SK-N-SH (cell line): ENCODE measurements around the gene LMTK2. TPM values are rescaled to one million over a fixed set of nuclear protein-coding genes. Genes with fewer than 3 reads are reported as not detected.

Experiments
- CTCF ChIA-PET: fragments of 300-600, 350-600 bp; formaldehyde crosslinking; extraction: SDS; loops from one replicate; lab custom pipeline; 2021; lab: Yijun Ruan, JAX
- POLR2A ChIA-PET: fragments of 350-600 bp; sonication (Branson Sonifier 250); formaldehyde crosslinking; extraction: SDS; loops from one replicate; lab custom pipeline; 2020; ENCODE audit warnings: antibody characterized with exemption, inconsistent platforms; lab: Yijun Ruan, JAX
- DNase-seq: peaks from one replicate; pipeline ENCODE4 v3.0.0; 2012
- H2AFZ ChIP-seq: fragments of 200-600 bp; sonication (generic); 2 replicates; pipeline ENCODE4 v1.8.1; 2016; ENCODE audit warnings: antibody characterized with exemption, mild to moderate bottlenecking, low read depth
- H3F3A ChIP-seq: fragments of 200-600 bp; sonication (generic); replicated peaks from 2 replicates; pipeline ENCODE3; 2016; ENCODE audit warnings: antibody characterized with exemption, mild to moderate bottlenecking; ENCODE audit not compliant: insufficient read depth
- H3K27ac ChIP-seq, 2 experiments: fragments of 200-500 bp in 1 of 2; fragments of 200-600 bp in 1 of 2; sonication (Bioruptor generic) in 1 of 2; sonication (generic), shearing (Covaris generic) in 1 of 2; 2 replicates each; pipeline versions ENCODE4 v1.5.1 to v1.6.1; 2014 to 2016; ENCODE audit warnings: low read depth in 2 of 2, inconsistent platforms in 1 of 2, low read length in 1 of 2, mild to moderate bottlenecking in 1 of 2, mixed read lengths in 1 of 2
- H3K27me3 ChIP-seq: fragments of 200-600 bp; sonication (generic), shearing (Covaris generic); 2 replicates; pipeline ENCODE4 v1.6.1; 2016; ENCODE audit warnings: mixed run types; ENCODE audit not compliant: insufficient read depth
- H3K36me3 ChIP-seq, 2 experiments: fragments of 200-500 bp in 1 of 2; fragments of 200-600 bp in 1 of 2; sonication (Bioruptor generic) in 1 of 2; sonication (generic) in 1 of 2; replicated peaks in 1 of 2; 2 replicates each; pipeline versions ENCODE3 to v1.5.1; 2014 to 2016; ENCODE audit warnings: low read length in 1 of 2, mild to moderate bottlenecking in 1 of 2; ENCODE audit not compliant: insufficient read depth in 2 of 2, control insufficient read depth in 1 of 2
- H3K4me1 ChIP-seq, 2 experiments: fragments of 200-500 bp in 1 of 2; fragments of 200-600 bp in 1 of 2; sonication (Bioruptor generic) in 1 of 2; sonication (generic), shearing (Covaris generic) in 1 of 2; 2 replicates each; pipeline versions ENCODE4 v1.5.1 to v1.6.1; 2014 to 2016; ENCODE audit warnings: low read depth in 1 of 2, low read length in 1 of 2, mixed run types in 1 of 2; ENCODE audit not compliant: insufficient read depth in 2 of 2, control insufficient read depth in 1 of 2
- H3K4me2 ChIP-seq: fragments of 200-600 bp; sonication (generic), shearing (Covaris generic); 2 replicates; pipeline ENCODE4 v1.6.1; 2017; ENCODE audit warnings: mixed run types
- H3K4me3 ChIP-seq, 2 experiments: fragments of 200-500 bp in 1 of 2; fragments of 200-600 bp in 1 of 2; sonication (Bioruptor generic) in 1 of 2; sonication (generic), shearing (Covaris generic) in 1 of 2; 2 replicates each; pipeline versions ENCODE4 v1.5.1 to v1.8.1; 2014 to 2016; ENCODE audit warnings: low read depth in 2 of 2, inconsistent platforms in 1 of 2, low read length in 1 of 2, mild to moderate bottlenecking in 1 of 2, mixed read lengths in 1 of 2, moderate library complexity in 1 of 2
- H3K79me2 ChIP-seq: fragments of 200-600 bp; sonication (generic); 2 replicates; pipeline ENCODE4 v1.8.1; 2017; ENCODE audit warnings: mild to moderate bottlenecking; ENCODE audit not compliant: insufficient read depth
- H3K9ac ChIP-seq: fragments of 200-600 bp; sonication (generic); 2 replicates; pipeline ENCODE4 v1.6.1; 2017; ENCODE audit warnings: mixed run types
- H3K9me2 ChIP-seq: fragments of 200-600 bp; sonication (generic); 2 replicates; pipeline ENCODE4 v1.6.1; 2017; ENCODE audit warnings: mixed run types
- H3K9me3 ChIP-seq: fragments of 200-600 bp; sonication (generic); 2 replicates; pipeline ENCODE4 v1.6.1; 2017; ENCODE audit warnings: mixed run types, mild to moderate bottlenecking, moderate library complexity
- H4K20me1 ChIP-seq: fragments of 200-600 bp; sonication (generic); 2 replicates; pipeline ENCODE4 v1.6.1; 2017; ENCODE audit warnings: mild to moderate bottlenecking, mixed run types; ENCODE audit not compliant: insufficient read depth
- CHD2 ChIP-seq: fragments of 150-350 bp; IDR thresholded peaks from 2 replicates; pipeline ENCODE4 v1.6.1; 2018; ENCODE audit warnings: low read length; ENCODE audit not compliant: partially characterized antibody
- CTCF ChIP-seq: fragments of 200-600 bp; sonication (generic); IDR thresholded peaks from 2 replicates; pipeline ENCODE4 v1.6.1; 2017; ENCODE audit warnings: antibody characterized with exemption, mild to moderate bottlenecking, moderate library complexity
- ELF1 ChIP-seq: IDR thresholded peaks from 2 replicates; pipeline ENCODE4 v1.4.0; 2012
- EZH2phosphoT487 ChIP-seq: fragments of 200-600 bp; sonication (generic); IDR thresholded peaks from 2 replicates; pipeline ENCODE4 v1.6.1; 2017; ENCODE audit warnings: low read depth, mixed run types, mild to moderate bottlenecking, antibody characterized with exemption, moderate library complexity, borderline replicate concordance
- FOSL2 ChIP-seq: IDR thresholded peaks from 2 replicates; pipeline ENCODE4 v1.4.0; 2012; ENCODE audit warnings: low read depth, mild to moderate bottlenecking, moderate library complexity, borderline replicate concordance
- FOXM1 ChIP-seq: IDR thresholded peaks from 2 replicates; pipeline ENCODE4 v1.4.0; 2012; ENCODE audit warnings: low read depth, mild to moderate bottlenecking
- GATA2 ChIP-seq: sonication (generic); formaldehyde crosslinking; IDR thresholded peaks from 2 replicates; pipeline ENCODE4 v1.5.0; 2020; ENCODE audit warnings: mild to moderate bottlenecking, missing genetic modification reagents
- JUND ChIP-seq: IDR thresholded peaks from 2 replicates; pipeline ENCODE4 v1.4.0; 2012
- MAX ChIP-seq: IDR thresholded peaks from 2 replicates; pipeline ENCODE4 v1.4.0; 2012; ENCODE audit warnings: low read depth
- MEF2A ChIP-seq: IDR thresholded peaks from 2 replicates; pipeline ENCODE4 v1.4.0; 2012; ENCODE audit warnings: low read depth, borderline replicate concordance
- MXI1 ChIP-seq: IDR thresholded peaks from 2 replicates; pipeline ENCODE4 v1.6.1; 2012; ENCODE audit warnings: mild to moderate bottlenecking, low read depth, low read length, improper control_type of control experiment
- NFIC ChIP-seq: IDR thresholded peaks from 2 replicates; pipeline ENCODE4 v1.4.0; 2012; ENCODE audit warnings: borderline replicate concordance
- RAD21 ChIP-seq: IDR thresholded peaks from 2 replicates; pipeline ENCODE4 v1.6.1; 2012; ENCODE audit warnings: mild to moderate bottlenecking, low read length
- RCOR1 ChIP-seq: fragments of 150-350 bp; IDR thresholded peaks from 2 replicates; pipeline ENCODE4 v1.6.1; 2017; ENCODE audit warnings: antibody characterized with exemption, low read length
- RXRA ChIP-seq: IDR thresholded peaks from 2 replicates; pipeline ENCODE4 v1.4.0; 2012; ENCODE audit warnings: low read depth, mild to moderate bottlenecking, borderline replicate concordance
- SIN3A ChIP-seq: IDR thresholded peaks from 2 replicates; pipeline ENCODE4 v1.6.1; 2012; ENCODE audit warnings: low read depth, mild to moderate bottlenecking, low read length, moderate library complexity, borderline replicate concordance
- SMC3 ChIP-seq: IDR thresholded peaks from 2 replicates; pipeline ENCODE4 v1.6.1; 2012; ENCODE audit warnings: low read depth, low read length, improper control_type of control experiment
- TEAD4 ChIP-seq: IDR thresholded peaks from 2 replicates; pipeline ENCODE4 v1.4.0; 2012; ENCODE audit warnings: mild to moderate bottlenecking, borderline replicate concordance; ENCODE audit not compliant: insufficient read depth
- USF1 ChIP-seq: IDR thresholded peaks from 2 replicates; pipeline ENCODE4 v1.4.0; 2012; ENCODE audit warnings: low read depth, borderline replicate concordance
- USF2 ChIP-seq: fragments of 150-350 bp; IDR thresholded peaks from 2 replicates; pipeline ENCODE4 v1.6.1; 2017; ENCODE audit warnings: antibody characterized with exemption, low read length, low read depth, borderline replicate concordance
- YY1 ChIP-seq: IDR thresholded peaks from 2 replicates; pipeline ENCODE4 v1.4.0; 2012; ENCODE audit warnings: low read depth, mild to moderate bottlenecking
- WGBS: methylation state at CpG from one replicate; pipeline ENCODE4 v1.1.6; 2017; ENCODE audit warnings: low lambda C conversion rate; 5-methylcytosine and 5-hydroxymethylcytosine counted together
- polyA plus RNA-seq, 3 experiments: library from polyadenylated mRNA; depleted of rRNA; stranded (reverse); fragments of >200 nt; gene quantifications; 2 replicates each; pipeline ENCODE4 v1.2.3, GENCODE V29; 2012

LMTK2 gene
- polyA plus RNA-seq, 1 of the 3 experiments (the other 2 are of a cell fraction) = 9.0 TPM

- Histone ChIP-seq H3F3A (peaks cover 4% of the 10 kb centered on the region), H3K27me3 (no peaks in the 10 kb centered on the region), H3K9ac (no peak overlapping the region), H3K27ac (no peak overlapping the region), H3K9me3 (no peaks in the 10 kb centered on the region), H3K36me3 (peaks cover 0 to 7% of the 10 kb centered on the region in 2 experiments), H3K79me2 (no peaks in the 10 kb centered on the region), H4K20me1 (no peaks in the 10 kb centered on the region), H3K9me2 (no peaks in the 10 kb centered on the region), H3K4me3 (no peak overlapping the region), H3K4me2 (no peak overlapping the region), H2AFZ (no peak overlapping the region), H3K4me1 (peaks cover 0 to 2% of the 10 kb centered on the region in 2 experiments; a peak in 1 of 4 replicates)
- TF ChIP-seq USF2 (no peak), CHD2 (no peak), MXI1 (no peak), USF1 (no peak), TEAD4 (no peak), FOSL2 (no peak), CTCF (no peak), YY1 (no peak), NFIC (no peak), GATA2 (no peak)
- ChIA-PET CTCF (no interaction called here), POLR2A (no interaction called here)
- 92% methylated on average over 3 of the region's 30 CpGs for WGBS
- peak; percentile 40 for DNase-seq
Observed at GRCh38 chr7:98230746-98231471, 124.2 kb downstream of the LMTK2 start.

- peaks cover 0 to 7% of the 10 kb centered on the region in 2 experiments for H3K36me3 ChIP-seq
- H3K27ac ChIP-seq = no peak overlapping the region
- no peak overlapping the region for H3K4me3 ChIP-seq
- H3K4me2 ChIP-seq = no peak overlapping the region
- 93% methylated on average over 17 of the region's 25 CpGs for WGBS
- POLR2A ChIA-PET = no interaction called here
- no peak overlapping the region for H2AFZ ChIP-seq
- no peaks in the 10 kb centered on the region for H4K20me1 ChIP-seq
- H3K79me2 ChIP-seq = no peaks in the 10 kb centered on the region
- peaks cover 0 to 2% of the 10 kb centered on the region in 2 experiments; a peak in 1 of 4 replicates for H3K4me1 ChIP-seq
- no peaks in the 10 kb centered on the region for H3K9me3 ChIP-seq
- peaks cover 4% of the 10 kb centered on the region for H3F3A ChIP-seq
- peak; percentile 42 for DNase-seq
- no peak overlapping the region for H3K9ac ChIP-seq
- H3K9me2 ChIP-seq = no peaks in the 10 kb centered on the region
- H3K27me3 ChIP-seq = no peaks in the 10 kb centered on the region
- CTCF ChIA-PET = no interaction called here
- TF ChIP-seq FOXM1 (no peak), RAD21 (no peak), TEAD4 (no peak), ELF1 (no peak), RCOR1 (no peak), EZH2phosphoT487 (no peak), MAX (no peak), JUND (no peak), MEF2A (no peak), RXRA (no peak), YY1 (no peak), SMC3 (no peak), CTCF (no peak), SIN3A (no peak)
Observed at GRCh38 chr7:98231493-98232262, 125.0 kb downstream of the LMTK2 start.
